ENCODE data around the gene EFHD1. TPM values are rescaled to one million over a fixed set of nuclear protein-coding genes. Genes with fewer than 3 reads are reported as not detected.

Gene EFHD1
- total and polyA plus RNA-seq, 9 of the 15 experiments (the other 6 are each of a cell fraction or from before 2014, with no cell fraction given), result 0.66 to 9.1 (median 2.0) TPM

DNA sequence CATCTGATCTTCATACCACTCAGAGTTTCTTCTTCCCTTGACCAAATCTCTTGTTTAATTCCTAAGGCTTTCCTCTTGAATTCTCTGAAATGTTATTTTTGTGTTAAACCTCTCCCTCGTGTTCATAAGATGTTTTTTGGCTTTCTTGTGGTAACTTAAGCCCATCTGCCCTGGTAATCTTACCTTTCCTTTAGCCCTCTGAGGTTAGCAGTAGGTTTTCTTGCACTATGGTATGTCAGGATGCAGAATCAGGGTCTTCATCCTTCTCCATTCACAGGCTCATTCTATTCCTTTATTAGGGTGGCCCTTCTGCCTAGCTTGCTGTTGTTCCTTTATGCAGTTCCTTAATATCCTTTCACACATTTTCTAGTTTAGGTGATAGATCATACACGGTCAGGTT is 87.9 kb downstream of the EFHD1 start:
- H3K9me1 ChIP-seq (ENCODE audit: control insufficient read depth, insufficient read depth, low read length), result peaks cover 2% of the 10 kb centered on the region
- H3K4me2 ChIP-seq (ENCODE audit: insufficient read depth, low read length), result no peak overlapping the region
- H3K27ac ChIP-seq (ENCODE audit: extremely low read depth, low read depth, low read length), result no peak overlapping the region
- POLR2A ChIA-PET, result no interaction called here
- intact Hi-C loops (cut with micrococcal nuclease), result no loop called here
- 57% methylated on average over 2 of the region's 2 CpGs for WGBS (ENCODE audit: insufficient coverage, low coverage, missing lambda C conversion rate)
- peaks cover 71% of the 10 kb centered on the region for H3K36me3 ChIP-seq (ENCODE audit: control insufficient read depth, insufficient read depth, low read length)
- H3K79me2 ChIP-seq (ENCODE audit: control insufficient read depth, insufficient read depth, low read length), result peaks cover 68% of the 10 kb centered on the region
- FAIRE-seq (no peak), DNase-seq (ENCODE audit: extremely low read depth in 1 of 4, low spot score in 3 of 4) (no peak), ATAC-seq (no peak)
- CTCF ChIA-PET (ENCODE audit: low intra/inter-chr PET ratio), result no interaction called here
- H3K4me1 ChIP-seq (replicated peaks in 1 of 2; ENCODE audit: control insufficient read depth in 2 of 2, insufficient read depth in 2 of 2, low read length in 2 of 2), result no peaks in the 10 kb centered on the region
- no peak overlapping the region for H3K4me3 ChIP-seq
- H3K27me3 ChIP-seq (ENCODE audit: control insufficient read depth in 2 of 2, insufficient read depth in 2 of 2, low read length in 2 of 2), result no peaks in the 10 kb centered on the region
- no peak overlapping the region for H3K9ac ChIP-seq (ENCODE audit: insufficient read depth in 1 of 2, low read depth in 2 of 2, low read length in 2 of 2)
- BruUV-seq (replicated peaks), result no TSS peak
- in situ Hi-C loops (cut with MboI), result no loop called here
- H2AFZ ChIP-seq (ENCODE audit: low read depth, low read length), result no peak overlapping the region
- TF ChIP-seq YBX1 (IDR thresholded peaks at IDR 0.05) (no peak), DIDO1 (tag; IDR thresholded peaks at IDR 0.05; ENCODE audit: low read depth) (no peak), MECOM (CRISPR knock-in tag; IDR thresholded peaks at IDR 0.05) (no peak), MXI1 (IDR thresholded peaks at IDR 0.05; ENCODE audit: low read depth, low read length) (no peak), ZNF282 (CRISPR knock-in tag; IDR thresholded peaks at IDR 0.05) (no peak), TGIF2 (CRISPR knock-in tag; IDR thresholded peaks at IDR 0.05) (no peak), SPI1 (IDR thresholded peaks at IDR 0.05; ENCODE audit: borderline replicate concordance, low read depth, low read length) (no peak), BCL6 (CRISPR knock-in tag; IDR thresholded peaks at IDR 0.05) (no peak), NFIC (IDR thresholded peaks at IDR 0.05) (no peak)
- TF ChIP-seq, protein P1, sequence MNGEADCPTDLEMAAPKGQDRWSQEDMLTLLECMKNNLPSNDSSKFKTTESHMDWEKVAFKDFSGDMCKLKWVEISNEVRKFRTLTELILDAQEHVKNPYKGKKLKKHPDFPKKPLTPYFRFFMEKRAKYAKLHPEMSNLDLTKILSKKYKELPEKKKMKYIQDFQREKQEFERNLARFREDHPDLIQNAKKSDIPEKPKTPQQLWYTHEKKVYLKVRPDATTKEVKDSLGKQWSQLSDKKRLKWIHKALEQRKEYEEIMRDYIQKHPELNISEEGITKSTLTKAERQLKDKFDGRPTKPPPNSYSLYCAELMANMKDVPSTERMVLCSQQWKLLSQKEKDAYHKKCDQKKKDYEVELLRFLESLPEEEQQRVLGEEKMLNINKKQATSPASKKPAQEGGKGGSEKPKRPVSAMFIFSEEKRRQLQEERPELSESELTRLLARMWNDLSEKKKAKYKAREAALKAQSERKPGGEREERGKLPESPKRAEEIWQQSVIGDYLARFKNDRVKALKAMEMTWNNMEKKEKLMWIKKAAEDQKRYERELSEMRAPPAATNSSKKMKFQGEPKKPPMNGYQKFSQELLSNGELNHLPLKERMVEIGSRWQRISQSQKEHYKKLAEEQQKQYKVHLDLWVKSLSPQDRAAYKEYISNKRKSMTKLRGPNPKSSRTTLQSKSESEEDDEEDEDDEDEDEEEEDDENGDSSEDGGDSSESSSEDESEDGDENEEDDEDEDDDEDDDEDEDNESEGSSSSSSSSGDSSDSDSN (IDR thresholded peaks at IDR 0.05; ENCODE audit: borderline replicate concordance in 1 of 2, low read depth in 2 of 2, low read length in 2 of 2), result no peak
- TF ChIP-seq, protein P2, sequence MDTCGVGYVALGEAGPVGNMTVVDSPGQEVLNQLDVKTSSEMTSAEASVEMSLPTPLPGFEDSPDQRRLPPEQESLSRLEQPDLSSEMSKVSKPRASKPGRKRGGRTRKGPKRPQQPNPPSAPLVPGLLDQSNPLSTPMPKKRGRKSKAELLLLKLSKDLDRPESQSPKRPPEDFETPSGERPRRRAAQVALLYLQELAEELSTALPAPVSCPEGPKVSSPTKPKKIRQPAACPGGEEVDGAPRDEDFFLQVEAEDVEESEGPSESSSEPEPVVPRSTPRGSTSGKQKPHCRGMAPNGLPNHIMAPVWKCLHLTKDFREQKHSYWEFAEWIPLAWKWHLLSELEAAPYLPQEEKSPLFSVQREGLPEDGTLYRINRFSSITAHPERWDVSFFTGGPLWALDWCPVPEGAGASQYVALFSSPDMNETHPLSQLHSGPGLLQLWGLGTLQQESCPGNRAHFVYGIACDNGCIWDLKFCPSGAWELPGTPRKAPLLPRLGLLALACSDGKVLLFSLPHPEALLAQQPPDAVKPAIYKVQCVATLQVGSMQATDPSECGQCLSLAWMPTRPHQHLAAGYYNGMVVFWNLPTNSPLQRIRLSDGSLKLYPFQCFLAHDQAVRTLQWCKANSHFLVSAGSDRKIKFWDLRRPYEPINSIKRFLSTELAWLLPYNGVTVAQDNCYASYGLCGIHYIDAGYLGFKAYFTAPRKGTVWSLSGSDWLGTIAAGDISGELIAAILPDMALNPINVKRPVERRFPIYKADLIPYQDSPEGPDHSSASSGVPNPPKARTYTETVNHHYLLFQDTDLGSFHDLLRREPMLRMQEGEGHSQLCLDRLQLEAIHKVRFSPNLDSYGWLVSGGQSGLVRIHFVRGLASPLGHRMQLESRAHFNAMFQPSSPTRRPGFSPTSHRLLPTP (IDR thresholded peaks at IDR 0.05; ENCODE audit: borderline replicate concordance, extremely low read depth, insufficient read length), result no peak
- TF ChIP-seq, protein P3, sequence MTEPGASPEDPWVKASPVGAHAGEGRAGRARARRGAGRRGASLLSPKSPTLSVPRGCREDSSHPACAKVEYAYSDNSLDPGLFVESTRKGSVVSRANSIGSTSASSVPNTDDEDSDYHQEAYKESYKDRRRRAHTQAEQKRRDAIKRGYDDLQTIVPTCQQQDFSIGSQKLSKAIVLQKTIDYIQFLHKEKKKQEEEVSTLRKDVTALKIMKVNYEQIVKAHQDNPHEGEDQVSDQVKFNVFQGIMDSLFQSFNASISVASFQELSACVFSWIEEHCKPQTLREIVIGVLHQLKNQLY (CRISPR knock-in tag; conservative IDR thresholded peaks at IDR 0.05), result no peak
- TF ChIP-seq, protein P4, sequence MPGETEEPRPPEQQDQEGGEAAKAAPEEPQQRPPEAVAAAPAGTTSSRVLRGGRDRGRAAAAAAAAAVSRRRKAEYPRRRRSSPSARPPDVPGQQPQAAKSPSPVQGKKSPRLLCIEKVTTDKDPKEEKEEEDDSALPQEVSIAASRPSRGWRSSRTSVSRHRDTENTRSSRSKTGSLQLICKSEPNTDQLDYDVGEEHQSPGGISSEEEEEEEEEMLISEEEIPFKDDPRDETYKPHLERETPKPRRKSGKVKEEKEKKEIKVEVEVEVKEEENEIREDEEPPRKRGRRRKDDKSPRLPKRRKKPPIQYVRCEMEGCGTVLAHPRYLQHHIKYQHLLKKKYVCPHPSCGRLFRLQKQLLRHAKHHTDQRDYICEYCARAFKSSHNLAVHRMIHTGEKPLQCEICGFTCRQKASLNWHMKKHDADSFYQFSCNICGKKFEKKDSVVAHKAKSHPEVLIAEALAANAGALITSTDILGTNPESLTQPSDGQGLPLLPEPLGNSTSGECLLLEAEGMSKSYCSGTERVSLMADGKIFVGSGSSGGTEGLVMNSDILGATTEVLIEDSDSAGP (CRISPR knock-in tag; IDR thresholded peaks at IDR 0.05), result no peak
- no peaks in the 10 kb centered on the region for H3K9me3 ChIP-seq (replicated peaks; ENCODE audit: control insufficient read depth, insufficient read depth, low read depth, low read length)
- no peaks in the 10 kb centered on the region for H4K20me1 ChIP-seq (replicated peaks; ENCODE audit: control insufficient read depth, insufficient read depth, low read length)

Measured in K562 (cell line).